22Rv1 (cell line): ENCODE results near the gene ANKRD2.
A peak's percentile ranks its signal among the peaks of the same experiment; 100 is the strongest.

Source experiments
- CTCF ChIP-seq: fragments of 450-650 bp; IDR thresholded peaks from 2 replicates; pipeline ENCODE4 v1.5.1; 2017; ENCODE audit warnings: mild to moderate bottlenecking
- ZFX ChIP-seq: fragments of 450-650 bp; IDR thresholded peaks from 2 replicates; pipeline ENCODE4 v1.6.1; 2017; ENCODE audit warnings: antibody characterized with exemption, borderline replicate concordance

GRCh38 chr10:97612386-97612785 lies 39.8 kb downstream of the ANKRD2 start:
- peak; percentile 39 for TF ChIP-seq CTCF
- TF ChIP-seq ZFX: no peak
